VCaP (cell line): ENCODE measurements around the gene CSAD.

Source experiments
- H3K27ac ChIP-seq: fragments of 450-650 bp; 2 replicates; pipeline ENCODE4 v1.5.1; 2017
- CTCF ChIP-seq: fragments of 450-650 bp; conservative IDR thresholded peaks from 2 replicates; pipeline ENCODE4 v1.5.1; 2017; ENCODE audit warnings: mild to moderate bottlenecking, moderate library complexity

The CSAD gene

DNA sequence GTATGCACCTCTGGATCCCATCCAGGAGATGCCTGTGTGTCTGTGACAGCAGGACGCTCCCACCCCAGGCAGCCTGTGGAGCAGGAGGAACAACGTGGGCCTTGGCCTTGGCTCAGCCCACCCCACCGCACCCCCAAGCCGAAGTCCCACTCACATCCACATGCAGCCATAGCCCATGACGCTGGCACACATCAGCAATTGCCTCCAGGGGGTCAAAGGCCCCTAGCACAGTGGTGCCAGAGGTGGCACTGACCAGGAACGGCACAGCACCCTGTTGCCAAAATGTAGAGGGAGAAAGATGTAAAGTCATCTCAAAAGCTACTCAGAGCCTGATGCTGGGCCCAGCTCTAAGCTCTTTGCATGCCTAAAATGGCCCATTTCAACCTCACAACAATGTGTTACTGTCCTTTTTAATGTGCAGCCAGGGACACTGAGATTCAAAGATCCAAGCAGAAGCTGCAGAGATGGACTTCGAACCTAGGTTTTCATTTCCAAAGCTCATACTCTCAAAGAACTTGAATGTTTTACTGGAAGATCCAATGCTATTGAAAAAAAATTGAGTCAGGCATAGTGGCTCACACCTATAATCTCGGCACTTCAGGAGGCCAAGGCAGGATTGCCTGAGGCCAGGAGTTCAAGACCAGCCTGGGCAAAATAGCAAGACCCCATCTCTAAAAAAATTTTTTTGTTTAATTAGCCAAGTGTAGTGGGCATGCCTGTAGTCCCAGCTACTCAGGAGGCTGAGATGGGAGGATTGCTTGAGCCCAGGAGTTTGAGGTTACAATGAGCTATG, 19.4 kb downstream of the CSAD start:
- TF ChIP-seq CTCF = no peak
- no peak overlapping the region for H3K27ac ChIP-seq

DNA sequence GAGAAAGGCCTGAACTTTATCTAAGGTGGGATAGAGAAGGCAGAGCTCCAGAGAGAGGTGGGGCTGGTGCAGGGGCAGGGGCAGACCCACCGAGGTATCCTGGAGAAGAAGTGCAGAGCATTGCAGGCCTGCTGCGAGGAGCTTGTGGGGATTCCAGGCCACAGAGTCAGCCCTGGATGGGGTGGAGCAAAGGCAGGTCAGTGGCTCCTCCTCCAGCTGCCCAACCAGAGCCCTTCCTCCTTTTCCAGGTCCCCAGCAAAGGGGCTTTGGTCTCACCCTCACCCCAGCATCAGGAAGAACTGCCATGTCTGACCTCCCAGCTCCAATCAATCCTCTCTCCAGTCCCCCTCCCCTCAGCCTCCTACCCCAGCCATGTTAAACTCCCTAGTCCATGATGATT, 20.1 kb downstream of the CSAD start:
- H3K27ac ChIP-seq = no peak overlapping the region
- TF ChIP-seq CTCF = no peak

DNA sequence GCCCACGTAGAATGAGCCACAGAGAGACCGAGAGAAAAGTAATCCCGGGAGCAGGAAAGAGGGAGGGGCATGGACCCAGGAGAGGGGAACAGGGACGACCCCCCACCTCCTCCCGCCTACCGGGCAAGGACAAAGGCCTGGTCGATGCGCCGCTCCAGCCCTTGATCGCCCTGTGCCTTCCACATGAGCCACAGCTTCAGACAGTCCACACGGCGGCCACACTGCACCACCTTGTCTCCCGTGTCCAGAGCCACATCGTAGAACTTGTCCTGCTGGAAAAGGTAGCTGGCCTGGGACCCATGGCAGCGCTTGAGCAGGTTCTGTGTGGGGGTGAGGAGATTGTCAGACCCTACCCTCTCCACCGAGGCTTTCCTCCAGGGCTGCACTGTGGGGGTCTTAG, 20.7 kb downstream of the CSAD start:
- no peak overlapping the region for H3K27ac ChIP-seq
- TF ChIP-seq CTCF = no peak

DNA sequence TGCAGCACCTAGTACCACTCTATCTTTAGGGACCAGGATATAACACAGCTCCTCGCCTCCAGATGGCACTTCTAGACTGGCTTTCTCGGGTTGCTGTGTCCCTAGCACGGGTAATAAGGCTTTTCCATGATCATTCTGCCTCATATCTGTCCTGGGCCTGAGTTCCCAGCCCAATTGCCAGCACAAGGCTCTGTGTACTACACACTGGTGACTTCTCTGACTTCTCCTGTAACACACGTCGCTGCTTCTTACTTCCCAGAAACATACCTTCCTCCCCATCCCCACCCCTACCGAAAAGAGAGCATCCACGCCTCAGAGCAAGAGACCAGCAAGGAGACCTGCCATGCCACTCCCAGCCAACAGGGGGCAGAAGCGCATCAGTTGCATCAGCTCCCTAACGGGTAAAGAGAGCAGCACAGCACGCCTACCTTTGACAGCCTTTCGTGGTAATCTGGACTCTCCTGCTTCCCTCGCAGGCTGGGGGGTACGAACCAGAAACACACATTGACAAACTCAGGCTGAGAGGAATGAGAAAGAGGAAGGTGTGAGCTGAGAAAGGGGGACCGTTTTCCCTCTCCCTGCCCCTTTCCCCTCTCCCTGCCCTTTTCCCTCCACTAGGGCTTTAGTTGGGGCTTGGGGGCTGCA, 21.4 kb downstream of the CSAD start:
- H3K27ac ChIP-seq = no peak overlapping the region
- peak; percentile 97 for TF ChIP-seq CTCF

DNA sequence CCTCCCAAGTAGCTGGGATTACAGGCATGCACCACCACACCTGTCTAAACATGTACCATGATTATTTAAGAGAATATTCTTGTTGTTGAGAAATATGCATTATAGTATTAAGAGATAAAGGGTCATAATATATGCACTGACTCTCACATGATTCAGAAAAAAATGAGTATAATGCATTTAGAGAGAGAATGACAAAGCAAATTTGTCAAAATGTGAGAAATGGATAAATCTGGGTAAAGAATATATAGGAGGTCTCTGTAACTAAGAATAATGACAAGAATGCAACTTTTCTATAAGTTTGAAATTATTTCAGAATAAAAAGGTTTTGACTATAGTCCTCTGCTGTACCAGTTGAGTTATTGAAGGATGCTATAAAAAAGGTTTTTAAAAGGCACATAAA, 28.3 kb downstream of the CSAD start:
- no peak for TF ChIP-seq CTCF
- H3K27ac ChIP-seq = no peak overlapping the region

GRCh38 chr12:53151039-53151438, 29.7 kb downstream of the CSAD start:
- H3K27ac ChIP-seq = no peak overlapping the region
- TF ChIP-seq CTCF = no peak

DNA sequence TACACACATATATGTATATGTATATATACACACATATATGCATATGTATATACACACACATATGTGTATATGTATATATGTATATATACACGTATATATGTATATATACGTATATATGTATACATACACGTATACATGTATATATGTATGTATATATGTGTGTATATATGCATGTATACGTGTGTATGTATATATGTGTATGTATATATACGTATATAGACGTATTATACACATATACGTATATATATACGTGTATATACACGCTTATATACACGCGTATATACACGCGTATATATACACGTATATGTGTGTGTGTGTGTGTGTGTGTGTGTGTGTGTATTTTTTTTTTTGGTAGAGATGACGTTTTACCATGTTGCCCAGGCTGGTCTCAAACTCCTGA, 33.1 kb downstream of the CSAD start:
- H3K27ac ChIP-seq = no peak overlapping the region
- TF ChIP-seq CTCF = no peak
